ENCODE measurements around the gene WDR27. TPM values are rescaled to one million over a fixed set of nuclear protein-coding genes. Genes with fewer than 3 reads are reported as not detected.

WDR27 gene
- total and polyA plus RNA-seq, 10 of the 15 experiments (the other 5 are each of a cell fraction or from before 2014, with no cell fraction given): 1.9 to 33.2 (median 19.0) TPM

DNA sequence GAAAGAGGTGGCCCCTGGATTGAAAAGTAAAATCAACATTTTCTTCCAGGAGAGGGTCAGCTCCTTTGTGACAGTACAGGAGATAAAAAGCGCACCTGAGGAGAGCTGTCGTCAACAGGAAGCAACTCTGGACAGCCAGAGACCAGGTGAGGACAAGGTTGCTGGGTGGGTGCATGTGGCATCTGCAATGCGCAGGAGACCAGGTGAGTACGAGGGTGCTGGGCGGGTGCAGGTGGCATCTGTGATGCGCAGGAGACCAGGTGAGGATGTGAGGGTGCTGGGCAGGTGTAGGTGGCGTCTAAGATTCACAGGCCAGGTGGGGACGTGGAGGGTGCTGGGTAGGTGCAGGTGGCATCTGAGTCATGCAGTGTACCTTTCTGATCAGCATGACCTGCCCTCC is 38.4 kb downstream of the WDR27 start:
- CTCF ChIA-PET: no interaction called here

More for the DNA sequence above, 38.4 kb downstream of the WDR27 start:
- ChIA-PET RAD21 (ENCODE audit: unreplicated experiment) (no interaction called here), POLR2A (no interaction called here), SMC1A (ENCODE audit: uncharacterized antibody, unreplicated experiment) (no interaction called here)
- Histone ChIP-seq H3K27ac (ENCODE audit: control insufficient read depth, insufficient read depth) (no peak overlapping the region), H3K9ac (ENCODE audit: control insufficient read depth, insufficient read depth, low read length) (no peak overlapping the region), H3K36me3 (ENCODE audit: control insufficient read depth in 2 of 2, insufficient read depth in 2 of 2, low read length in 1 of 2) (peaks cover 3 to 9% of the 10 kb centered on the region in 2 experiments), H3K4me1 (ENCODE audit: control insufficient read depth, insufficient read depth, low read length) (no peaks in the 10 kb centered on the region), H3K27me3 (replicated peaks in 1 of 2; ENCODE audit: control insufficient read depth in 2 of 2, insufficient read depth in 2 of 2, low read length in 1 of 2) (no peaks in the 10 kb centered on the region), H3K4me3 (no peak overlapping the region), H2AFZ (ENCODE audit: control insufficient read depth, low read depth, low read length) (no peak overlapping the region), H3K4me2 (ENCODE audit: control insufficient read depth, insufficient read depth) (no peak overlapping the region), H4K20me1 (ENCODE audit: control insufficient read depth, insufficient read depth) (no peaks in the 10 kb centered on the region), H3K79me2 (ENCODE audit: control insufficient read depth, insufficient read depth, low read length) (no peaks in the 10 kb centered on the region), H3K9me3 (replicated peaks; ENCODE audit: control insufficient read depth, insufficient read depth, low read length) (no peaks in the 10 kb centered on the region)
- intact Hi-C loops (cut with micrococcal nuclease; ENCODE audit: unreplicated experiment) (no loop called here), in situ Hi-C loops (cut with MboI) (no loop called here)
- FAIRE-seq: no peak
- no peak for TF ChIP-seq YY1 (IDR thresholded peaks at IDR 0.05; ENCODE audit: low read depth, low read length)
- TF ChIP-seq, protein P1, sequence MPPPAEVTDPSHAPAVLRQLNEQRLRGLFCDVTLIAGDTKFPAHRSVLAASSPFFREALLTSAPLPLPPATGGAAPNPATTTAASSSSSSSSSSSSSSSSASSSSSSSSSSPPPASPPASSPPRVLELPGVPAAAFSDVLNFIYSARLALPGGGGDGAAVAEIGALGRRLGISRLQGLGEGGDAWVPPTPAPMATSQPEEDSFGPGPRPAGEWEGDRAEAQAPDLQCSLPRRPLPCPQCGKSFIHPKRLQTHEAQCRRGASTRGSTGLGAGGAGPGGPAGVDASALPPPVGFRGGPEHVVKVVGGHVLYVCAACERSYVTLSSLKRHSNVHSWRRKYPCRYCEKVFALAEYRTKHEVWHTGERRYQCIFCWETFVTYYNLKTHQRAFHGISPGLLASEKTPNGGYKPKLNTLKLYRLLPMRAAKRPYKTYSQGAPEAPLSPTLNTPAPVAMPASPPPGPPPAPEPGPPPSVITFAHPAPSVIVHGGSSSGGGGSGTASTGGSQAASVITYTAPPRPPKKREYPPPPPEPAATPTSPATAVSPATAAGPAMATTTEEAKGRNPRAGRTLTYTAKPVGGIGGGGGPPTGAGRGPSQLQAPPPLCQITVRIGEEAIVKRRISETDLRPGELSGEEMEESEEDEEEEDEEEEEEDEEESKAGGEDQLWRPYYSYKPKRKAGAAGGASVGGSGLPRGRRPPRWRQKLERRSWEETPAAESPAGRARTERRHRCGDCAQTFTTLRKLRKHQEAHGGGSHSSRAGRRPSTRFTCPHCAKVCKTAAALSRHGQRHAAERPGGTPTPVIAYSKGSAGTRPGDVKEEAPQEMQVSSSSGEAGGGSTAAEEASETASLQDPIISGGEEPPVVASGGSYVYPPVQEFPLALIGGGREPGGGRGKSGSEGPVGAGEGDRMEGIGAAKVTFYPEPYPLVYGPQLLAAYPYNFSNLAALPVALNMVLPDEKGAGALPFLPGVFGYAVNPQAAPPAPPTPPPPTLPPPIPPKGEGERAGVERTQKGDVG (CRISPR knock-in tag; IDR thresholded peaks at IDR 0.05): no peak
- TF ChIP-seq, protein P2, sequence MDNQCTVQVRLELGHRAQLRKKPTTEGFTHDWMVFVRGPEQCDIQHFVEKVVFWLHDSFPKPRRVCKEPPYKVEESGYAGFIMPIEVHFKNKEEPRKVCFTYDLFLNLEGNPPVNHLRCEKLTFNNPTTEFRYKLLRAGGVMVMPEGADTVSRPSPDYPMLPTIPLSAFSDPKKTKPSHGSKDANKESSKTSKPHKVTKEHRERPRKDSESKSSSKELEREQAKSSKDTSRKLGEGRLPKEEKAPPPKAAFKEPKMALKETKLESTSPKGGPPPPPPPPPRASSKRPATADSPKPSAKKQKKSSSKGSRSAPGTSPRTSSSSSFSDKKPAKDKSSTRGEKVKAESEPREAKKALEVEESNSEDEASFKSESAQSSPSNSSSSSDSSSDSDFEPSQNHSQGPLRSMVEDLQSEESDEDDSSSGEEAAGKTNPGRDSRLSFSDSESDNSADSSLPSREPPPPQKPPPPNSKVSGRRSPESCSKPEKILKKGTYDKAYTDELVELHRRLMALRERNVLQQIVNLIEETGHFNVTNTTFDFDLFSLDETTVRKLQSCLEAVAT (IDR thresholded peaks at IDR 0.05): no peak
- no peak for TF ChIP-seq MYB (IDR thresholded peaks at IDR 0.05; ENCODE audit: borderline replicate concordance, low read depth, low read length)
- ATAC-seq: no peak
- 92% methylated on average over 8 of the region's 8 CpGs for WGBS (ENCODE audit: insufficient coverage, insufficient replicate concordance, low lambda C conversion rate, missing lambda C conversion rate)
- BruUV-seq (replicated peaks): no TSS peak
- no peak for DNase-seq (ENCODE audit: low read depth, low spot score)
